ENCODE data around the gene ELOVL6.

- TF ChIP-seq POLR2A (IDR thresholded peaks at IDR 0.05) (no peak), CTCF (IDR thresholded peaks at IDR 0.05) (no peak)
These were observed 196.1 kb downstream of the ELOVL6 start for GRCh38 chr4:110002326-110002725.
